Liver (tissue), 9 donors: Measurements from ENCODE around the gene DNMT1. TPM values are rescaled to one million over a fixed set of nuclear protein-coding genes. Genes with fewer than 3 reads are reported as not detected.

Source experiments
- DNase-seq: peaks from one replicate; pipeline ENCODE4 v3.0.0-alpha.2; 2017; ENCODE audit warnings: low spot score
- H3K27ac ChIP-seq, 2 donors: one replicate each; pipeline ENCODE4 v1.7.0; 2013; ENCODE audit warnings: inconsistent platforms in 2 of 2, low read length in 2 of 2, control low read depth in 1 of 2, low read depth in 1 of 2, mild to moderate bottlenecking in 1 of 2
- H3K27me3 ChIP-seq, 4 donors: one replicate each; pipeline versions ENCODE4 v1.6.1 to v1.7.0; 2013; ENCODE audit warnings: low read length in 3 of 4, inconsistent platforms in 1 of 4, mild to moderate bottlenecking in 1 of 4, moderate library complexity in 1 of 4; ENCODE audit not compliant: control insufficient read depth in 4 of 4, insufficient read depth in 4 of 4
- H3K36me3 ChIP-seq, 4 donors: one replicate each; pipeline versions ENCODE4 v1.6.1 to v1.7.0; 2013; ENCODE audit warnings: low read length in 3 of 4, mild to moderate bottlenecking in 3 of 4, low read depth in 1 of 4, moderate library complexity in 1 of 4; ENCODE audit not compliant: control insufficient read depth in 4 of 4, insufficient read depth in 3 of 4
- H3K4me1 ChIP-seq, 4 donors: one replicate each; pipeline versions ENCODE4 v1.6.1 to v1.7.0; 2013; ENCODE audit warnings: low read length in 3 of 4, mild to moderate bottlenecking in 3 of 4, moderate library complexity in 1 of 4; ENCODE audit not compliant: control insufficient read depth in 4 of 4, insufficient read depth in 4 of 4
- H3K4me3 ChIP-seq, 3 donors: one replicate each; pipeline versions ENCODE4 v1.6.1 to v1.7.0; 2013; ENCODE audit warnings: low read length in 3 of 3, control low read depth in 1 of 3, low read depth in 1 of 3, mild to moderate bottlenecking in 1 of 3
- H3K9ac ChIP-seq, 2 donors: one replicate each; pipeline ENCODE4 v1.7.0; 2013; ENCODE audit warnings: low read length in 2 of 2, mild to moderate bottlenecking in 2 of 2, moderate library complexity in 2 of 2, control low read depth in 1 of 2, low read depth in 1 of 2
- H3K9me3 ChIP-seq, 4 donors: one replicate each; pipeline versions ENCODE4 v1.6.1 to v1.7.0; 2013; ENCODE audit warnings: low read length in 3 of 4; ENCODE audit not compliant: control insufficient read depth in 4 of 4
- ATF3 ChIP-seq: IDR thresholded peaks from 2 replicates; pipeline ENCODE4 v1.6.1; 2016; ENCODE audit warnings: antibody characterized with exemption
- CTCF ChIP-seq: fragments of 150-350 bp; IDR thresholded peaks from 2 replicates; pipeline ENCODE4 v1.5.1; 2017; ENCODE audit warnings: improper control_type of control experiment, low read depth, low read length; ENCODE audit not compliant: missing input control
- FOXA1 ChIP-seq: IDR thresholded peaks from 2 replicates; pipeline ENCODE4 v1.6.1; 2016; ENCODE audit warnings: antibody characterized with exemption
- FOXA2 ChIP-seq: IDR thresholded peaks from 2 replicates; pipeline ENCODE4 v1.6.1; 2016; ENCODE audit warnings: antibody characterized with exemption
- GABPA ChIP-seq, 2 donors: IDR thresholded peaks in 1 of 2; conservative IDR thresholded peaks in 1 of 2; 2 replicates each; pipeline ENCODE4 v1.6.1; 2016; ENCODE audit warnings: antibody characterized with exemption in 2 of 2, mild to moderate bottlenecking in 1 of 2, moderate library complexity in 1 of 2
- HNF4A ChIP-seq, 2 donors: conservative IDR thresholded peaks; 2 replicates each; pipeline ENCODE4 v1.6.1; 2016; ENCODE audit warnings: antibody characterized with exemption in 2 of 2, mild to moderate bottlenecking in 2 of 2
- HNF4G ChIP-seq: IDR thresholded peaks from 2 replicates; pipeline ENCODE4 v1.6.1; 2016; ENCODE audit warnings: antibody characterized with exemption
- JUND ChIP-seq, 2 donors: IDR thresholded peaks; 2 replicates each; pipeline ENCODE4 v1.6.1; 2016; ENCODE audit warnings: antibody characterized with exemption in 2 of 2
- MAX ChIP-seq: IDR thresholded peaks from 2 replicates; pipeline ENCODE4 v1.6.1; 2016; ENCODE audit warnings: antibody characterized with exemption
- NR2F2 ChIP-seq: IDR thresholded peaks from 2 replicates; pipeline ENCODE4 v1.6.1; 2016; ENCODE audit warnings: antibody characterized with exemption
- RAD21 ChIP-seq, 2 donors: IDR thresholded peaks; 2 replicates each; pipeline ENCODE4 v1.6.1; 2016; ENCODE audit warnings: antibody characterized with exemption in 2 of 2, mild to moderate bottlenecking in 2 of 2
- REST ChIP-seq: IDR thresholded peaks from 2 replicates; pipeline ENCODE4 v1.6.1; 2016; ENCODE audit warnings: antibody characterized with exemption, mild to moderate bottlenecking
- RXRA ChIP-seq, 2 donors: IDR thresholded peaks; 2 replicates each; pipeline ENCODE4 v1.6.1; 2017 to 2018; ENCODE audit warnings: antibody characterized with exemption in 2 of 2, mild to moderate bottlenecking in 1 of 2
- SP1 ChIP-seq: IDR thresholded peaks from 2 replicates; pipeline ENCODE4 v1.6.1; 2018; ENCODE audit warnings: antibody characterized with exemption, mild to moderate bottlenecking
- TAF1 ChIP-seq: conservative IDR thresholded peaks from 2 replicates; pipeline ENCODE4 v1.6.1; 2016; ENCODE audit warnings: antibody characterized with exemption, mild to moderate bottlenecking
- YY1 ChIP-seq: IDR thresholded peaks from 2 replicates; pipeline ENCODE4 v1.6.1; 2016; ENCODE audit warnings: antibody characterized with exemption, mild to moderate bottlenecking
- ZBTB33 ChIP-seq: IDR thresholded peaks from 2 replicates; pipeline ENCODE4 v1.6.1; 2016; ENCODE audit warnings: antibody characterized with exemption
- WGBS: extraction: QIAGEN DNeasy Blood & Tissue Kit; methylation state at CpG from one replicate; pipeline ENCODE4 v1.1.7; 2013; 5-methylcytosine and 5-hydroxymethylcytosine counted together
- polyA plus RNA-seq, 2 donors: library from polyadenylated mRNA; stranded (reverse) in 1 of 2; unstranded in 1 of 2; fragments of 200-250 nt in 1 of 2; fragments of >200 nt in 1 of 2; fragmentation: Nextera tagmentation in 1 of 2; extraction: Ambion mirVana in 1 of 2; gene quantifications; one replicate each; pipeline versions ENCODE4 v1.2.1 to v1.2.3, GENCODE V29; 2013 to 2015
- total RNA-seq, 2 donors: library from RNA; depleted of rRNA; stranded (reverse); fragments of >200 nt; gene quantifications; one replicate each; pipeline ENCODE4 v1.2.3, GENCODE V29; 2014
- donor health status: healthy.
- donor health status: healthy.
- donor health status: healthy.
- donor health status: healthy.
- donor health status: healthy.

Gene DNMT1
- total and polyA plus RNA-seq, 4 donors, result 8.7 to 47.1 (median 20.0) TPM

GRCh38 chr19:10110972-10111317 is 83.8 kb downstream of the DNMT1 start:
- H3K9ac ChIP-seq, result no peak overlapping the region
- WGBS, result 90% methylated on average over 19 of the region's 19 CpGs
- TF ChIP-seq GABPA (IDR thresholded peaks at IDR 0.05 in 1 of 2, conservative IDR thresholded peaks at IDR 0.05 in 1 of 2) (no peak), JUND (IDR thresholded peaks at IDR 0.05) (no peak), REST (no peak), FOXA2 (no peak), TAF1 (no peak)
- no peak for DNase-seq
- no peaks in the 10 kb centered on the region for H3K9me3 ChIP-seq
- H3K4me3 ChIP-seq, result no peak overlapping the region
- peaks cover 0 to 13% (median 9%) of the 10 kb centered on the region in 4 donors for H3K4me1 ChIP-seq
- H3K27me3 ChIP-seq, result no peaks in the 10 kb centered on the region
- H3K27ac ChIP-seq, result no peak overlapping the region
- peaks cover 15 to 55% (median 28%) of the 10 kb centered on the region in 4 donors for H3K36me3 ChIP-seq

- H3K4me3 ChIP-seq, result no peak overlapping the region
- TF ChIP-seq HNF4A (conservative IDR thresholded peaks at IDR 0.05), result no peak
- TF ChIP-seq JUND (IDR thresholded peaks at IDR 0.05), result no peak
- no peak for TF ChIP-seq MAX
- TF ChIP-seq NR2F2, result no peak
- TF ChIP-seq ZBTB33, result no peak
- TF ChIP-seq GABPA (IDR thresholded peaks at IDR 0.05 in 1 of 2, conservative IDR thresholded peaks at IDR 0.05 in 1 of 2), result no peak
- TF ChIP-seq REST, result no peak
- TF ChIP-seq CTCF, result no peak
- no peak for TF ChIP-seq RXRA (IDR thresholded peaks at IDR 0.05)
- TF ChIP-seq FOXA1, result no peak
- TF ChIP-seq RAD21 (IDR thresholded peaks at IDR 0.05), result no peak
- TF ChIP-seq SP1, result no peak
- TF ChIP-seq HNF4G, result no peak
- no peak for TF ChIP-seq FOXA2
- no peak for TF ChIP-seq YY1
- no peak for TF ChIP-seq ATF3
- peaks cover 0 to 13% (median 11%) of the 10 kb centered on the region in 4 donors for H3K4me1 ChIP-seq
- H3K27ac ChIP-seq, result no peak overlapping the region
- H3K9me3 ChIP-seq, result no peaks in the 10 kb centered on the region
- no peak overlapping the region for H3K9ac ChIP-seq
- H3K27me3 ChIP-seq, result no peaks in the 10 kb centered on the region
- peaks cover 15 to 48% (median 23%) of the 10 kb centered on the region in 4 donors for H3K36me3 ChIP-seq
- WGBS, result 94% methylated on average over 44 of the region's 44 CpGs
- DNase-seq, result no peak
Observed at GRCh38 chr19:10110076-10110971, 84.4 kb downstream of the DNMT1 start.
